Fibroblast of villous mesenchyme (primary cell): ENCODE data around the gene THAP8. TPM values are rescaled to one million over a fixed set of nuclear protein-coding genes. Genes with fewer than 3 reads are reported as not detected.

Source experiments
- DNase-seq: peaks from one replicate; pipeline ENCODE4 v3.0.0-alpha.2; 2010; ENCODE audit warnings: low read depth
- H3K4me3 ChIP-seq: 2 replicates; pipeline ENCODE4 v1.5.1; 2011; ENCODE audit warnings: low read depth, mild to moderate bottlenecking, low read length
- total RNA-seq: library from RNA; depleted of rRNA; stranded (reverse); fragments of >200 nt; gene quantifications from 2 replicates; pipeline ENCODE4 v1.2.3, GENCODE V29; 2012
- TF ChIP-seq, protein P1 (sequence below): IDR thresholded peaks from 2 replicates; pipeline ENCODE4 v1.5.1; 2012; ENCODE audit warnings: low read depth, mild to moderate bottlenecking, low read length; ENCODE audit not compliant: insufficient read depth

Gene THAP8
- total RNA-seq, 1 donor = 4.3 TPM

DNA sequence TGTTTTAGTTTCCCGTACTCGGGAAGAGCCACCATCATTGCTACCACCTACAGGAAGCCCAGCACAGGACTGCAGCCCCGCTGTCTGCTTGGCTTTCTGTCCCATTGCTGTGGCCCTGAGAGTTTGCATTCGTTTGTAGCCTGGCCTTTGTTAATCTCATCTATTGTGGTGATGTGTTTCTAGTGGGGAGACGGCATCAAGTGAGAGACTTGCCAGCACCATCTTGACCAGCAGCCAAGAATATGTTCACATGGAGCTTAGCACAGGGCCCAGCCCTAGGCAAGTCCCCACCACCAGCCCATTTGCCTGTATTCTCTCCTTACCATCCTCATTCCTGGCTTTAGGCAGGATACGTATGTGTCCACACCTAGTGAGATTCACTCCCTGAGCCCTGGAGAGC is 39.6 kb upstream of the THAP8 start:
- H3K4me3 ChIP-seq = no peak overlapping the region
- TF ChIP-seq, protein P1, sequence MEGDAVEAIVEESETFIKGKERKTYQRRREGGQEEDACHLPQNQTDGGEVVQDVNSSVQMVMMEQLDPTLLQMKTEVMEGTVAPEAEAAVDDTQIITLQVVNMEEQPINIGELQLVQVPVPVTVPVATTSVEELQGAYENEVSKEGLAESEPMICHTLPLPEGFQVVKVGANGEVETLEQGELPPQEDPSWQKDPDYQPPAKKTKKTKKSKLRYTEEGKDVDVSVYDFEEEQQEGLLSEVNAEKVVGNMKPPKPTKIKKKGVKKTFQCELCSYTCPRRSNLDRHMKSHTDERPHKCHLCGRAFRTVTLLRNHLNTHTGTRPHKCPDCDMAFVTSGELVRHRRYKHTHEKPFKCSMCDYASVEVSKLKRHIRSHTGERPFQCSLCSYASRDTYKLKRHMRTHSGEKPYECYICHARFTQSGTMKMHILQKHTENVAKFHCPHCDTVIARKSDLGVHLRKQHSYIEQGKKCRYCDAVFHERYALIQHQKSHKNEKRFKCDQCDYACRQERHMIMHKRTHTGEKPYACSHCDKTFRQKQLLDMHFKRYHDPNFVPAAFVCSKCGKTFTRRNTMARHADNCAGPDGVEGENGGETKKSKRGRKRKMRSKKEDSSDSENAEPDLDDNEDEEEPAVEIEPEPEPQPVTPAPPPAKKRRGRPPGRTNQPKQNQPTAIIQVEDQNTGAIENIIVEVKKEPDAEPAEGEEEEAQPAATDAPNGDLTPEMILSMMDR = no peak
- no peak for DNase-seq

DNA sequence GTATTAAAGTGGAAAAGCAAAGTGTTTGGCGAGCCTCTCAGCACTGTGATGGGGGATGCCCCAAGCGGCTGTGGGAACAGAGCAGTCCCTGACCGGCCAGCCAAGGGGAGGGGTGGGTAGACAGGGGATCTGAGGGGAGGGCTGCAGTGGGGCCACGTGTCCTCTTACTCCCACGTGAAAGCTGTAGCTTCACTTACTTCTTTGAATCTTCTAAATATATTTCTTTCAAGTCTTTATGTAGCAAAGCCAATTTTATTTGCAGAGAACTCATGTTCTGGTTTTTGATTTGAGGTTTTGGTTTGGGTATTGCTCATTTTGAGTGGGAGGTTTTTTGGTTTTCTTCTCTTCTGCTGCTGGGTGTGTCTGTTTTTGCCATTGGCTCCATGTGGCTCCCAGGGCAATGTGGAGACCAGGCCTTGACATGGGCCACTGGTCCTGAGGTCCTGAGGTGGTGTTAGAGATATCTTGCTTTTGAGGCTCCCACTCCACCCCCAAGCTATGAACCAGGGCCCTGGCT is 39.1 kb upstream of the THAP8 start:
- no peak overlapping the region for H3K4me3 ChIP-seq
- TF ChIP-seq, protein P1 = no peak
- DNase-seq = no peak

DNA sequence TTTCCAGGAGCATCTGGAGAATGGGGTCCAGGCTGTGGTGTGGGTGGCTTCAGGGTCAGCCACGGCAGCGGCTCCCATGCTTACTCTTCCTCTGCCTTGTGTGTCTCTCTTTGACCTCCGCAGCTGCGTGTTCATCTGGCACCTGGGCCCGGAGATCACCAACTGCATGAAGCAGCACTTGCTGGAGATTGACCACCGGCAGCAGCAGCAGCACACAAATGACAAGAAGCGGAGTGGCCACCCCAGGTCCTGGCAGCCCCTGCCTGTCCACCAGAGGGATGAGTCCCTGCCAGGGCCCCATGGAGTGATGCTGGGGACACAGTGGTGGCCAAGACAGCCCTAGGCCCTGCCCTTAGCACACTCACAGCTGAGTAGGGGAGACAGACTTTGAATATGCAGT is 38.5 kb upstream of the THAP8 start:
- no peak overlapping the region for H3K4me3 ChIP-seq
- TF ChIP-seq, protein P1 = no peak
- no peak for DNase-seq

- DNase-seq = no peak
- H3K4me3 ChIP-seq = no peak overlapping the region
- TF ChIP-seq, protein P1 = no peak
These were observed 37.0 kb upstream of the THAP8 start for GRCh38 chr19:36090910-36091695.

GRCh38 chr19:36089847-36090246 is 35.8 kb upstream of the THAP8 start:
- TF ChIP-seq, protein P1 = no peak
- H3K4me3 ChIP-seq = no peak overlapping the region
- DNase-seq = no peak

- TF ChIP-seq, protein P1 = no peak
- H3K4me3 ChIP-seq = no peak overlapping the region
- DNase-seq = no peak
These were observed 32.2 kb upstream of the THAP8 start for GRCh38 chr19:36086326-36086725.
